HEK293 (cell line): ENCODE data around the gene RNASEH2A.

Experiments
- GLI2 ChIP-seq: fragments of 450-650 bp; formaldehyde crosslinking; IDR thresholded peaks from 2 replicates; pipeline ENCODE4; 2017; ENCODE audit warnings: missing biosample characterization, missing genetic modification characterization, low read depth, borderline replicate concordance
- KLF10 ChIP-seq: fragments of 450-650 bp; IDR thresholded peaks from 2 replicates; pipeline ENCODE4 v1.5.1; 2018; ENCODE audit warnings: missing biosample characterization, mild to moderate bottlenecking, missing genetic modification characterization
- KLF8 ChIP-seq: fragments of 450-650 bp; formaldehyde crosslinking; IDR thresholded peaks from 2 replicates; pipeline ENCODE4 v1.5.1; 2016; ENCODE audit warnings: missing biosample characterization, missing genetic modification characterization
- MYNN ChIP-seq: fragments of 450-650 bp; formaldehyde crosslinking; IDR thresholded peaks from 2 replicates; pipeline ENCODE4 v1.5.1; 2016; ENCODE audit warnings: missing biosample characterization, missing genetic modification characterization, borderline replicate concordance
- OSR2 ChIP-seq: fragments of 450-650 bp; formaldehyde crosslinking; IDR thresholded peaks from 2 replicates; pipeline ENCODE4 v1.5.1; 2016; ENCODE audit warnings: missing biosample characterization, missing genetic modification characterization
- SP7 ChIP-seq: fragments of 450-650 bp; formaldehyde crosslinking; IDR thresholded peaks from 2 replicates; pipeline ENCODE4 v1.5.1; 2016; ENCODE audit warnings: missing biosample characterization, missing genetic modification characterization
- YY1 ChIP-seq: fragments of 450-650 bp; formaldehyde crosslinking; IDR thresholded peaks from 2 replicates; pipeline ENCODE4 v1.5.1; 2018; ENCODE audit warnings: missing biosample characterization, missing genetic modification characterization
- YY2 ChIP-seq: fragments of 450-650 bp; formaldehyde crosslinking; IDR thresholded peaks from 2 replicates; pipeline ENCODE4 v1.5.1; 2016; ENCODE audit warnings: missing biosample characterization, missing genetic modification characterization
- ZBTB48 ChIP-seq: fragments of 450-650 bp; formaldehyde crosslinking; IDR thresholded peaks from 2 replicates; pipeline ENCODE4 v1.5.1; 2016; ENCODE audit warnings: missing biosample characterization, missing genetic modification characterization
- ZBTB8A ChIP-seq: fragments of 450-650 bp; formaldehyde crosslinking; IDR thresholded peaks from 2 replicates; pipeline ENCODE4 v1.5.1; 2016; ENCODE audit warnings: missing biosample characterization, missing genetic modification characterization
- ZNF23 ChIP-seq: fragments of 450-650 bp; formaldehyde crosslinking; IDR thresholded peaks from 2 replicates; pipeline ENCODE4 v1.5.1; 2016; ENCODE audit warnings: missing biosample characterization, missing genetic modification characterization, borderline replicate concordance
- ZNF416 ChIP-seq: fragments of 450-650 bp; formaldehyde crosslinking; IDR thresholded peaks from 2 replicates; pipeline ENCODE4 v1.5.1; 2016; ENCODE audit warnings: missing biosample characterization, missing genetic modification characterization
- ZNF48 ChIP-seq: fragments of 450-650 bp; formaldehyde crosslinking; IDR thresholded peaks from 2 replicates; pipeline ENCODE4 v1.5.1; 2016; ENCODE audit warnings: missing biosample characterization, missing genetic modification characterization
- ZNF510 ChIP-seq: fragments of 450-650 bp; formaldehyde crosslinking; IDR thresholded peaks from 2 replicates; pipeline ENCODE4 v1.5.1; 2018; ENCODE audit warnings: mild to moderate bottlenecking, missing genetic modification characterization, missing biosample characterization; ENCODE audit not compliant: insufficient replicate concordance
- ZNF521 ChIP-seq: fragments of 450-650 bp; formaldehyde crosslinking; IDR thresholded peaks from 2 replicates; pipeline ENCODE4 v1.5.1; 2017; ENCODE audit warnings: missing biosample characterization, mild to moderate bottlenecking, missing genetic modification characterization
- ZNF701 ChIP-seq: fragments of 450-650 bp; formaldehyde crosslinking; IDR thresholded peaks from 2 replicates; pipeline ENCODE4 v1.5.1; 2016; ENCODE audit warnings: missing biosample characterization, missing genetic modification characterization
- ZNF768 ChIP-seq: fragments of 450-650 bp; formaldehyde crosslinking; IDR thresholded peaks from 2 replicates; pipeline ENCODE4 v1.5.1; 2018; ENCODE audit warnings: missing biosample characterization, mild to moderate bottlenecking, missing genetic modification characterization
- ZSCAN30 ChIP-seq: fragments of 450-650 bp; IDR thresholded peaks from 2 replicates; pipeline ENCODE4 v1.5.1; 2018; ENCODE audit warnings: missing biosample characterization, mild to moderate bottlenecking, missing genetic modification characterization, moderate library complexity
- TF ChIP-seq, protein P1 (sequence below): fragments of 450-650 bp; formaldehyde crosslinking; IDR thresholded peaks from 2 replicates; pipeline ENCODE4 v1.5.1; 2016; ENCODE audit warnings: missing biosample characterization, missing genetic modification characterization, borderline replicate concordance
- TF ChIP-seq, protein P2 (sequence below): fragments of 450-650 bp; formaldehyde crosslinking; IDR thresholded peaks from 2 replicates; pipeline ENCODE4 v1.5.1; 2016; ENCODE audit warnings: missing biosample characterization, missing genetic modification characterization
- TF ChIP-seq, protein P3 (sequence below): fragments of 450-650 bp; formaldehyde crosslinking; IDR thresholded peaks from 2 replicates; pipeline ENCODE4 v1.5.1; 2016; ENCODE audit warnings: missing biosample characterization, missing genetic modification characterization
- TF ChIP-seq, protein P4 (sequence below): fragments of 450-650 bp; IDR thresholded peaks from 2 replicates; pipeline ENCODE4 v1.5.1; 2018; ENCODE audit warnings: missing biosample characterization, mild to moderate bottlenecking, missing genetic modification characterization
- TF ChIP-seq, protein P5 (sequence below): IDR thresholded peaks from 2 replicates; pipeline ENCODE4 v1.6.1; 2011; ENCODE audit warnings: mild to moderate bottlenecking, low read depth, low read length, borderline replicate concordance
- TF ChIP-seq, protein P6 (sequence below): fragments of 450-650 bp; formaldehyde crosslinking; optimal IDR thresholded peaks from 2 replicates; pipeline ENCODE3; 2016; ENCODE audit warnings: missing biosample characterization, mild to moderate bottlenecking, missing genetic modification characterization

Gene RNASEH2A

DNA sequence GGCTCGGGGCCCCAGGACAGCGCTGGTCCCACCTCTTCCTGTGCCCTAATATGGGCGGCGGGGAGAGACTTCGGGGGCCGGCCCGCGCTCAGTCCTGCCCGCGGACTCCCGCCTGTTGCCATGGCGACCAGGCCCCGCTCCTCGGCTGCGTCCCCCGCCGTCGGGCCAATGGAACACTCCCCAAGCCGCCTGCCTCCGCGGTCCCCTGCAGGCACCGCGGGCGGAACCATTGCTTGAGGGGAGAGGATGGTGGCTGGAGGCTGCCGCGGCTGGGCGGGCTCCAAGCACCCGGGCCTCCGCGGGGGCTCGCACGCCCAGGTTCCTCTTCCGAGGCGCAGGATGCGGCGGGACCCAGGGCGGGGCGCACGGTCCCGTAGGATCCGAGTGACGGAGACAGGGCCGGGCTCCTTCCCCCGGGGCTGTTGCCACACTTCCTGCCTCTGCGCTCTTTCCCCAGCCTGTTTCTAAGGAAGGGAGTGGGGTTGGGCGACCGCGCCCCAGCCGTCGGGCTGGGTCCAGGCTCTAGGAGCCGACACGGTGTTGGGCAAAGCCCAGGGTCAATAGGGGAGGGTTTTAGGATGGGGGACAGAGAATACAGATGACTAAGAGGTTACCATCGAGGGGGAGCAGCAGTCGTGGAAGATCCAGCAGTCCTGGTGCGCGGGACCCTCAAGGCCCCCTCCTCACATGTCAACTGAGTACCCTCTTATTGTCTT, 16.3 kb upstream of the RNASEH2A start (continued):
- TF ChIP-seq, protein P1, sequence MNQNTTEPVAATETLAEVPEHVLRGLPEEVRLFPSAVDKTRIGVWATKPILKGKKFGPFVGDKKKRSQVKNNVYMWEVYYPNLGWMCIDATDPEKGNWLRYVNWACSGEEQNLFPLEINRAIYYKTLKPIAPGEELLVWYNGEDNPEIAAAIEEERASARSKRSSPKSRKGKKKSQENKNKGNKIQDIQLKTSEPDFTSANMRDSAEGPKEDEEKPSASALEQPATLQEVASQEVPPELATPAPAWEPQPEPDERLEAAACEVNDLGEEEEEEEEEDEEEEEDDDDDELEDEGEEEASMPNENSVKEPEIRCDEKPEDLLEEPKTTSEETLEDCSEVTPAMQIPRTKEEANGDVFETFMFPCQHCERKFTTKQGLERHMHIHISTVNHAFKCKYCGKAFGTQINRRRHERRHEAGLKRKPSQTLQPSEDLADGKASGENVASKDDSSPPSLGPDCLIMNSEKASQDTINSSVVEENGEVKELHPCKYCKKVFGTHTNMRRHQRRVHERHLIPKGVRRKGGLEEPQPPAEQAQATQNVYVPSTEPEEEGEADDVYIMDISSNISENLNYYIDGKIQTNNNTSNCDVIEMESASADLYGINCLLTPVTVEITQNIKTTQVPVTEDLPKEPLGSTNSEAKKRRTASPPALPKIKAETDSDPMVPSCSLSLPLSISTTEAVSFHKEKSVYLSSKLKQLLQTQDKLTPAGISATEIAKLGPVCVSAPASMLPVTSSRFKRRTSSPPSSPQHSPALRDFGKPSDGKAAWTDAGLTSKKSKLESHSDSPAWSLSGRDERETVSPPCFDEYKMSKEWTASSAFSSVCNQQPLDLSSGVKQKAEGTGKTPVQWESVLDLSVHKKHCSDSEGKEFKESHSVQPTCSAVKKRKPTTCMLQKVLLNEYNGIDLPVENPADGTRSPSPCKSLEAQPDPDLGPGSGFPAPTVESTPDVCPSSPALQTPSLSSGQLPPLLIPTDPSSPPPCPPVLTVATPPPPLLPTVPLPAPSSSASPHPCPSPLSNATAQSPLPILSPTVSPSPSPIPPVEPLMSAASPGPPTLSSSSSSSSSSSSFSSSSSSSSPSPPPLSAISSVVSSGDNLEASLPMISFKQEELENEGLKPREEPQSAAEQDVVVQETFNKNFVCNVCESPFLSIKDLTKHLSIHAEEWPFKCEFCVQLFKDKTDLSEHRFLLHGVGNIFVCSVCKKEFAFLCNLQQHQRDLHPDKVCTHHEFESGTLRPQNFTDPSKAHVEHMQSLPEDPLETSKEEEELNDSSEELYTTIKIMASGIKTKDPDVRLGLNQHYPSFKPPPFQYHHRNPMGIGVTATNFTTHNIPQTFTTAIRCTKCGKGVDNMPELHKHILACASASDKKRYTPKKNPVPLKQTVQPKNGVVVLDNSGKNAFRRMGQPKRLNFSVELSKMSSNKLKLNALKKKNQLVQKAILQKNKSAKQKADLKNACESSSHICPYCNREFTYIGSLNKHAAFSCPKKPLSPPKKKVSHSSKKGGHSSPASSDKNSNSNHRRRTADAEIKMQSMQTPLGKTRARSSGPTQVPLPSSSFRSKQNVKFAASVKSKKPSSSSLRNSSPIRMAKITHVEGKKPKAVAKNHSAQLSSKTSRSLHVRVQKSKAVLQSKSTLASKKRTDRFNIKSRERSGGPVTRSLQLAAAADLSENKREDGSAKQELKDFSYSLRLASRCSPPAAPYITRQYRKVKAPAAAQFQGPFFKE (tag by site-specific recombination) = no peak
- TF ChIP-seq, protein P2, sequence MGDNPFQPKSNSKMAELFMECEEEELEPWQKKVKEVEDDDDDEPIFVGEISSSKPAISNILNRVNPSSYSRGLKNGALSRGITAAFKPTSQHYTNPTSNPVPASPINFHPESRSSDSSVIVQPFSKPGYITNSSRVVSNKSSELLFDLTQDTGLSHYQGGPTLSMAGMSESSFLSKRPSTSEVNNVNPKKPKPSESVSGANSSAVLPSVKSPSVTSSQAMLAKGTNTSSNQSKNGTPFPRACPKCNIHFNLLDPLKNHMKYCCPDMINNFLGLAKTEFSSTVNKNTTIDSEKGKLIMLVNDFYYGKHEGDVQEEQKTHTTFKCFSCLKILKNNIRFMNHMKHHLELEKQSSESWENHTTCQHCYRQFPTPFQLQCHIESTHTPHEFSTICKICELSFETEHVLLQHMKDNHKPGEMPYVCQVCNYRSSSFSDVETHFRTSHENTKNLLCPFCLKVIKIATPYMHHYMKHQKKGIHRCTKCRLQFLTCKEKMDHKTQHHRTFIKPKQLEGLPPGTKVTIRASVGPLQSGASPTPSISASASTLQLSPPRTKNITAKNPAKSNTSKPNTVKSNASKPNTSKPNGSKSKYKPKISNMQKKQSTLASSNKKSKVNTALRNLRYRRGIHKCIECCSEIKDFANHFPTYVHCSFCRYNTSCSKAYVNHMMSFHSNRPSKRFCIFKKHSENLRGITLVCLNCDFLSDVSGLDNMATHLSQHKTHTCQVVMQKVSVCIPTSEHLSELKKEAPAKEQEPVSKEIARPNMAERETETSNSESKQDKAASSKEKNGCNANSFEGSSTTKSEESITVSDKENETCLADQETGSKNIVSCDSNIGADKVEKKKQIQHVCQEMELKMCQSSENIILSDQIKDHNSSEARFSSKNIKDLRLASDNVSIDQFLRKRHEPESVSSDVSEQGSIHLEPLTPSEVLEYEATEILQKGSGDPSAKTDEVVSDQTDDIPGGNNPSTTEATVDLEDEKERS = no peak
- peak; percentile 94 for TF ChIP-seq ZSCAN30 (tag by site-specific recombination)
- TF ChIP-seq KLF10 = peak; percentile 85
- peak; percentile 41; the same call in 1 of the 2 replicates for TF ChIP-seq ZBTB48 (tag by site-specific recombination)
- TF ChIP-seq ZNF23 = no peak
- peak; percentile 92 for TF ChIP-seq KLF8 (tag by site-specific recombination)
- TF ChIP-seq ZNF48 = no peak
- peak; percentile 66 for TF ChIP-seq OSR2 (tag by site-specific recombination)
- TF ChIP-seq GLI2 (tag by site-specific recombination) = no peak
- TF ChIP-seq, protein P3, sequence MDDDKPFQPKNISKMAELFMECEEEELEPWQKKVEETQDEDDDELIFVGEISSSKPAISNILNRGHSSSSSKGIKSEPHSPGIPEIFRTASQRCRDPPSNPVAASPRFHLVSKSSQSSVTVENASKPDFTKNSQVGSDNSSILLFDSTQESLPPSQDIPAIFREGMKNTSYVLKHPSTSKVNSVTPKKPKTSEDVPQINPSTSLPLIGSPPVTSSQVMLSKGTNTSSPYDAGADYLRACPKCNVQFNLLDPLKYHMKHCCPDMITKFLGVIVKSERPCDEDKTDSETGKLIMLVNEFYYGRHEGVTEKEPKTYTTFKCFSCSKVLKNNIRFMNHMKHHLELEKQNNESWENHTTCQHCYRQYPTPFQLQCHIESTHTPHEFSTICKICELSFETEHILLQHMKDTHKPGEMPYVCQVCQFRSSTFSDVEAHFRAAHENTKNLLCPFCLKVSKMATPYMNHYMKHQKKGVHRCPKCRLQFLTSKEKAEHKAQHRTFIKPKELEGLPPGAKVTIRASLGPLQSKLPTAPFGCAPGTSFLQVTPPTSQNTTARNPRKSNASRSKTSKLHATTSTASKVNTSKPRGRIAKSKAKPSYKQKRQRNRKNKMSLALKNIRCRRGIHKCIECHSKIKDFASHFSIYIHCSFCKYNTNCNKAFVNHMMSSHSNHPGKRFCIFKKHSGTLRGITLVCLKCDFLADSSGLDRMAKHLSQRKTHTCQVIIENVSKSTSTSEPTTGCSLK (tag by site-specific recombination) = no peak
- TF ChIP-seq, protein P4, sequence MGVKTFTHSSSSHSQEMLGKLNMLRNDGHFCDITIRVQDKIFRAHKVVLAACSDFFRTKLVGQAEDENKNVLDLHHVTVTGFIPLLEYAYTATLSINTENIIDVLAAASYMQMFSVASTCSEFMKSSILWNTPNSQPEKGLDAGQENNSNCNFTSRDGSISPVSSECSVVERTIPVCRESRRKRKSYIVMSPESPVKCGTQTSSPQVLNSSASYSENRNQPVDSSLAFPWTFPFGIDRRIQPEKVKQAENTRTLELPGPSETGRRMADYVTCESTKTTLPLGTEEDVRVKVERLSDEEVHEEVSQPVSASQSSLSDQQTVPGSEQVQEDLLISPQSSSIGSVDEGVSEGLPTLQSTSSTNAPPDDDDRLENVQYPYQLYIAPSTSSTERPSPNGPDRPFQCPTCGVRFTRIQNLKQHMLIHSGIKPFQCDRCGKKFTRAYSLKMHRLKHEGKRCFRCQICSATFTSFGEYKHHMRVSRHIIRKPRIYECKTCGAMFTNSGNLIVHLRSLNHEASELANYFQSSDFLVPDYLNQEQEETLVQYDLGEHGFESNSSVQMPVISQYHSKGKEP (tag by site-specific recombination) = no peak; the same call in 1 of the 2 replicates
- 0 out of 2 replicates have a peak, but pooled peaks have one; percentile 52 for TF ChIP-seq YY2
- peak; percentile 93 for TF ChIP-seq SP7 (tag by site-specific recombination)
- TF ChIP-seq ZNF416 = no peak
- no peak for TF ChIP-seq ZNF768 (tag by site-specific recombination)
- 0 out of 2 replicates have a peak, but pooled peaks have one; percentile 49 for TF ChIP-seq YY1 (tag by site-specific recombination)
- TF ChIP-seq ZBTB8A (tag by site-specific recombination) = peak; percentile 100
- TF ChIP-seq, protein P5, sequence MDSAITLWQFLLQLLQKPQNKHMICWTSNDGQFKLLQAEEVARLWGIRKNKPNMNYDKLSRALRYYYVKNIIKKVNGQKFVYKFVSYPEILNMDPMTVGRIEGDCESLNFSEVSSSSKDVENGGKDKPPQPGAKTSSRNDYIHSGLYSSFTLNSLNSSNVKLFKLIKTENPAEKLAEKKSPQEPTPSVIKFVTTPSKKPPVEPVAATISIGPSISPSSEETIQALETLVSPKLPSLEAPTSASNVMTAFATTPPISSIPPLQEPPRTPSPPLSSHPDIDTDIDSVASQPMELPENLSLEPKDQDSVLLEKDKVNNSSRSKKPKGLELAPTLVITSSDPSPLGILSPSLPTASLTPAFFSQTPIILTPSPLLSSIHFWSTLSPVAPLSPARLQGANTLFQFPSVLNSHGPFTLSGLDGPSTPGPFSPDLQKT = no peak; the same call in 1 of the 2 replicates
- TF ChIP-seq ZNF521 = no peak
- TF ChIP-seq, protein P6, sequence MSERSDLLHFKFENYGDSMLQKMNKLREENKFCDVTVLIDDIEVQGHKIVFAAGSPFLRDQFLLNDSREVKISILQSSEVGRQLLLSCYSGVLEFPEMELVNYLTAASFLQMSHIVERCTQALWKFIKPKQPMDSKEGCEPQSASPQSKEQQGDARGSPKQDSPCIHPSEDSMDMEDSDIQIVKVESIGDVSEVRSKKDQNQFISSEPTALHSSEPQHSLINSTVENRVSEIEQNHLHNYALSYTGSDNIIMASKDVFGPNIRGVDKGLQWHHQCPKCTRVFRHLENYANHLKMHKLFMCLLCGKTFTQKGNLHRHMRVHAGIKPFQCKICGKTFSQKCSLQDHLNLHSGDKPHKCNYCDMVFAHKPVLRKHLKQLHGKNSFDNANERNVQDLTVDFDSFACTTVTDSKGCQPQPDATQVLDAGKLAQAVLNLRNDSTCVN = peak; percentile 98
- peak; percentile 87; the same call in 1 of the 2 replicates for TF ChIP-seq MYNN (tag by site-specific recombination)
- no peak for TF ChIP-seq ZNF701
- TF ChIP-seq ZNF510 (tag by site-specific recombination) = no peak
